HG02981 (cell line): ENCODE measurements around the gene HEXB.
"Not testable (repeated sequence)": the region's sequence is repeated elsewhere in the genome, so short reads cannot be mapped to it uniquely, and the experiment has no call there.

Source experiments
- ATAC-seq: cut with Tn5 transposase; IDR thresholded peaks from one replicate; pipeline ENCODE4 v1.9.1; 2021; ENCODE audit warnings: mild to moderate bottlenecking, moderate library complexity; ENCODE audit not compliant: unreplicated experiment

HEXB gene

GRCh38 chr5:74657165-74657564 is 27.9 kb upstream of the HEXB start:
- no peak for ATAC-seq

- no peak for ATAC-seq
These were observed 25.9 kb upstream of the HEXB start for GRCh38 chr5:74659172-74659571.

- no peak for ATAC-seq
These were observed 24.9 kb upstream of the HEXB start for GRCh38 chr5:74660140-74660539.

DNA sequence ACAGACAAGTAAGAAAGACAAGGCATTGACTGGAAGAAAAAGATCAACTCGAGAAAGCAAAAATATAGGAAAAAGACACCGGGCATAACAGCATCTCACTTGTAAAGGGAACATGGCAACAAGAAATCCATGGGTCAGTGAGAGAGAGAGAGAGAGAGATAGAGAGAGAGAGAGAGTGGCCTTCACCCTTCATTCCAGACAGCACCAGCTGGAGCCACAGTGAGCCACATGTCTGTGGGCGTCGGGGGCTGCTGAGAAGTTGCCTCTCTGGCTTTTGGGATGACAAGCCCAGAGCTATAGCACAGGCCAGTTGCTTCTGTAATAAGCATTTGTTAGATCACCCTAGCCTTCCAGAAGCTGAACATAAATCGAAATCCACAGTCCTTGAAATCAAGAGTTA is 24.2 kb upstream of the HEXB start:
- no peak for ATAC-seq

DNA sequence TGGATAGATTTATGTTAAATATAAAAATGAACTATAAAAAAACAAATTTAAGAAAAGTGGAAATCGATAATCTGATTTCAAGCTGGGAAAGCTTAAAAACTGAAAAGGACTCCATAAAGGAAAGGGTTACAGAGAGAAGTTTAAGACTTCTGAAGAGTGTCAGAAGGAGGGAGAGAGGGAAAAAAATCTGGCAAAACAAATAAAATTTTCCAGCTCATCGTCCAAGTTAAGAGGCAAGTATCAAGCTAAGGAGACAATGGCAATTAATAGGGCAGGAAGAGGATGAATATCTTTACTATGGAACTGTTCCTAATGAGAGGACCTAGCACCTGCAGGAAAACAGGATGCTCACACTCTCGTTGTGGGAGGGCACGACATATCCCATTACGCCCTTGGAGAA is 20.5 kb upstream of the HEXB start:
- ATAC-seq = no peak

GRCh38 chr5:74665273-74665672 is 19.8 kb upstream of the HEXB start:
- no peak for ATAC-seq

DNA sequence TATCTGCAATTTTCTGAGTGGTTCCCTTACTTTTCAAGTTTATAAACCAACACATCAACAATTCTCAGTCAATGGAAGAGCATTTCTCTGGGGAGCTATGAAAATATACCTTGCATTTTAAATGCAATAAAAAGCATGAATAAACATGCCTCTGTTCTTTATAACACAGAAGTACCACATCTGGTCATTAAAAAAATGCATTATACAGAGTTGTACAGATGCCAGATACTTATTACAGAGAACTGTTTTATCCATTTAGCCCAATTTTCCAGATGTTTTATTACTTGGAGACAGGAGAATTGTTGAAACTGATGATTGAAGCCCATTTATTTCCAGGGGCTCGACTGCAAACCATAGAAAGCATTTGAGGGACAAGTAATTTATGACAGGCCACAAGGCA is 19.2 kb upstream of the HEXB start:
- no peak for ATAC-seq

DNA sequence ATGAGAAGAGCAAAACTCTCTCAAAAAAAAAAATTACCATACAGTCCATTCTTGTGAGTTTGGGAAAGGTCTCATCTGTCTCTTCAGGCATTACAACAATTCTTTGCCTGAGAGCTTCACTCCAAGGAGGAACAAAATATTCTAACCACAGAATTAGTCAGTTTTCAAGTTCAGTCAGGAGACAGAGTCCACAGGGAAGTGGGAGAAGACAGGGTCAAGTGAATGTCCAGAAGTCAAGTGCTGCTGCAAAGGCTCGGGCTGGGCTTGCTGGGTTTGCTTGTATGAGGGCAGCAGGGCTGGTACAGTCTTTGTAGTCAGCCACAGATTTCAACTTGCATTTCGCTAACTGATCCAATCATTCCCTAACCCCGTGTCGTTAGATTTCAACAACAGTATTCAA is 17.6 kb upstream of the HEXB start:
- ATAC-seq = no peak

GRCh38 chr5:74669821-74670220 is 15.2 kb upstream of the HEXB start:
- ATAC-seq = no peak

GRCh38 chr5:74670396-74671038 is 14.5 kb upstream of the HEXB start:
- ATAC-seq = no peak

- no peak for ATAC-seq
These were observed 12.7 kb upstream of the HEXB start for GRCh38 chr5:74672215-74672877.

- ATAC-seq = no peak
These were observed 11.8 kb upstream of the HEXB start for GRCh38 chr5:74673011-74673790.

- ATAC-seq = not testable (repeated sequence)
These were observed 8.6 kb upstream of the HEXB start for GRCh38 chr5:74676466-74676865.

DNA sequence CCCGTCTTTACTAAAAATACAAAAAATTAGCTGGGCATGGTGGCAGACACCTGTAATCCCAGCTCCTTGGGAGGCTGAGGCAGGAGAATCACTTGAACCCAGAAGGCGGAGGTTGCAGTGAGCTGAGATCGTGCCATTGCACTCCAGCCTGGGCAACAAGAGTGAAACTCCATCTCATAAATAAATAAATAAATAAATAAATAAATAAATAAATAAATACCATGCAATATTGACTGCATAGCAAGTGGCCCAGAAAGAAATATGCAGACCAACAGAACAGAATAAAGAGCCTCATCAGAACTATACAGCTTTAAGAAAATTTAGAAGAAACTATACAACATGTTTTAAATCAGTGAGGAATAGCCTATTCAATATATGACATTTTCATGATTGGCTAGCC is 6.9 kb upstream of the HEXB start:
- ATAC-seq = not testable (repeated sequence)

- not testable (repeated sequence) for ATAC-seq
These were observed 5.7 kb upstream of the HEXB start for GRCh38 chr5:74679300-74679699.

GRCh38 chr5:74679966-74680365 is 5.1 kb upstream of the HEXB start:
- ATAC-seq = no peak

DNA sequence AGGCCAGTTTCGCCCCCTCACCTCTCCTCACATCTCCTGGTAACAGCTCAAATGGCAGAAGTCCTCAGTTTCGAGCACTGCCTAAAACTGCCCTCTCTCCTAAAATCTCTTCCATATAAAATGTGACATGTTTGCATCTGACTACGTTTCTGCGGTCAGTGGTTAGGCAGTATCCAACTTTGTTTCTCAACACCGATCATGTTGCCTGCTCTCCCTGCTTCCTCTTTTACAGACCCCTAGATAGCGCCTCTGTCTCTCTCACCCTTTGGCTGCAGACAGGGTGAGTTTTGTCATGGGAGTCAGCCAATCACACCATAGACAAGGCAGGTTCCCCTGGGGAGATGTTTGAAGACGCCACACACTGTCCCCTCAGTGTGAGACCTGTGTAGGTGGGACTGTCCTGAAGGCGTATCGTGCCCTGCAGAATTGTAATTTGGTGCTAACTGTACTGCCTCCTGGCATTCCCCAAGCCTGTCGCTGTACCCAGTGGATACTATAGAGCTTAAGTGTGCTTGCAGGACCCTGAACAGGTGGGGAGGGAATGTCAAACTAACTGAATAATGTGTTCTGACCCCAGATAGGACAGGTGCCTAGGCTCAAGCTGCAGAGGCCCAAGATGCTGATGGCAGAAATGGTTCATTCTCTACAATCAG is 1.1 kb downstream of the HEXB start:
- ATAC-seq = peak; percentile 56

GRCh38 chr5:74686962-74687751 is 2.1 kb downstream of the HEXB start:
- no peak for ATAC-seq

DNA sequence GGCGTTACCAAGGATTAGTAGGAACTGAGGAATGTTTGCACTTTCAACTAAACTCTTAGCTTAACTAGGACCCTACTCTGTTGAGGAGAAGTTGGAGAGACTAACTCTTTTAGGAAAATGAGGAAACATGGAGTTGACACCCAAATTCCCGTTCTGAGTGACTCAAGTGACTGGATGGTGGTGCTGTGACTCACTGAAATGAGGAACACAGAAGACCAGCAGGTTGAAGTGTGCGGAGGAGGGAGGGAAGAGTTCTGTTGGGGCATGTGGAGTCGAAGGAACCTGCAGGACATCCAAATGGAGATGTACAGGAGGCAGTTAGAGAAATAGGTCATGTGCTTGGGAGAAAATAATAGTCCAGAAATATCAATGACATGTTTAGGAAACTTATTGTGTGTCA is 8.2 kb downstream of the HEXB start:
- ATAC-seq = no peak

- ATAC-seq = no peak
These were observed 32.6 kb downstream of the HEXB start for GRCh38 chr5:74717596-74717995.

DNA sequence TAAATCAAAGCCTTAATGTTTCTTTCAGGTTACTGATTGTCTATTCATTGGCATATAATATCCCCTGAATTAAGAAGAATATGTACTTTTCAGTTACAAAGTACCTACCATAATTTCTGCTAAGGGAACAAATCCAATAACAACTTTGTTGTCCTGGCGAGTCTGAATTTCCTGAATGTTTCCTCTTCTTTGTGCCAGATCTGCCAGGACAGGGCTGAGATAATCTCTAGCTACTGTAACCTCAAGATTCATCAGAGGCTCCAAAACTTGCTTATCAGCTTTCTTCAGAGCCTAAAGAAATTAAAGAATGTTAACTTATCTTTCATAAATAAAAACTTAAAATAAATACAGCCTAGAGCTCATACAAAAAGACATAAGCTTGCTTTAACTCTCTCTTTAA is 37.2 kb downstream of the HEXB start:
- no peak for ATAC-seq
